Stimulated activated naive CD8-positive, alpha-beta T cell treated with anti-CD3 and anti-CD28 coated beads, Interleukin-15, Interleukin-2, amounts not matched to agents 100 ng/mL and 50 ng/mL, for 24 hours (primary cell): ENCODE measurements around the gene SPRN.
"Not testable (repeated sequence)": the region's sequence is repeated elsewhere in the genome, so short reads cannot be mapped to it uniquely, and the experiment has no call there.

Experiments
- H3K27ac Mint-ChIP-seq: one replicate; pipeline ENCODE4 v1.8.0; 2021; ENCODE audit warnings: mild to moderate bottlenecking, mixed read lengths
- H3K27me3 Mint-ChIP-seq: one replicate; pipeline ENCODE4 v1.8.0; 2021; ENCODE audit warnings: mixed read lengths
- H3K36me3 Mint-ChIP-seq: one replicate; pipeline ENCODE4 v1.8.0; 2021; ENCODE audit warnings: low read depth, mixed read lengths
- H3K4me1 Mint-ChIP-seq: one replicate; pipeline ENCODE4 v1.8.0; 2021; ENCODE audit warnings: low read depth, mixed read lengths
- H3K4me3 Mint-ChIP-seq: one replicate; pipeline ENCODE4 v1.8.0; 2021; ENCODE audit warnings: mild to moderate bottlenecking, mixed read lengths
- H3K9me3 Mint-ChIP-seq: one replicate; pipeline ENCODE4 v1.8.0; 2021; ENCODE audit warnings: mixed read lengths

Gene SPRN, protein sequence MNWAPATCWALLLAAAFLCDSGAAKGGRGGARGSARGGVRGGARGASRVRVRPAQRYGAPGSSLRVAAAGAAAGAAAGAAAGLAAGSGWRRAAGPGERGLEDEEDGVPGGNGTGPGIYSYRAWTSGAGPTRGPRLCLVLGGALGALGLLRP

GRCh38 chr10:133424601-133425000, at the start of gene SPRN:
TSS of gene SPRN (minus strand) at chr10:133424625. CDS start at chr10:133423681, 944 bp downstream.
- H3K27ac Mint-ChIP-seq, H3K36me3 Mint-ChIP-seq, H3K4me1 Mint-ChIP-seq, H3K9me3 Mint-ChIP-seq, H3K27me3 Mint-ChIP-seq: not testable (repeated sequence)
- peak within 1 kb of the TSS; percentile 5 for H3K4me3 Mint-ChIP-seq

DNA sequence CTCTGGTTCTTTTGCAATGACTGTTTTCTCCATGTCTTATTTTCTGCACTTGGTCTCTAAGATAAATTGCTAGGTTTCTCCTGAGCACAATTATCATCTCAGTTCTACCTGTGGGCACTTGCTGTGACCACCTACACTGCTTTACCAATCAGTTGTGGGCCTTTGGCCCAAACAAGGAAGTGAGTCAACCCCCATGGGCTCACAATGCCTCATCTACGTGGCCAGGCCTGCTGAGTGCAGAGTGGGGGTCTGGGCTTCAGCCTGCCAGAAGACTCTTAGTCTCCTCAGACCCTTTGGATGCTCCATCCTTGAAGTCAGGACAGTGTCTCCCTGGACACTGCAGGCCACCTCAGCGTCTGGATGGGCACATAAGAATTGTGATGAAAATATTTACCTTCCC, 49.6 kb upstream of the SPRN start:
- Mint-ChIP-seq H3K36me3 (no peaks in the 10 kb centered on the region), H3K4me3 (no peak overlapping the region), H3K27ac (no peak overlapping the region), H3K4me1 (peaks cover 23% of the 10 kb centered on the region), H3K27me3 (no peaks in the 10 kb centered on the region), H3K9me3 (no peaks in the 10 kb centered on the region)

- H3K4me1 Mint-ChIP-seq: peaks cover 23% of the 10 kb centered on the region
- peaks cover 2% of the 10 kb centered on the region for H3K36me3 Mint-ChIP-seq
- H3K27ac Mint-ChIP-seq: peak overlapping the region; percentile 38
- no peaks in the 10 kb centered on the region for H3K27me3 Mint-ChIP-seq
- no peak overlapping the region for H3K4me3 Mint-ChIP-seq
- no peaks in the 10 kb centered on the region for H3K9me3 Mint-ChIP-seq
These were observed 48.8 kb upstream of the SPRN start for GRCh38 chr10:133473270-133473669.

DNA sequence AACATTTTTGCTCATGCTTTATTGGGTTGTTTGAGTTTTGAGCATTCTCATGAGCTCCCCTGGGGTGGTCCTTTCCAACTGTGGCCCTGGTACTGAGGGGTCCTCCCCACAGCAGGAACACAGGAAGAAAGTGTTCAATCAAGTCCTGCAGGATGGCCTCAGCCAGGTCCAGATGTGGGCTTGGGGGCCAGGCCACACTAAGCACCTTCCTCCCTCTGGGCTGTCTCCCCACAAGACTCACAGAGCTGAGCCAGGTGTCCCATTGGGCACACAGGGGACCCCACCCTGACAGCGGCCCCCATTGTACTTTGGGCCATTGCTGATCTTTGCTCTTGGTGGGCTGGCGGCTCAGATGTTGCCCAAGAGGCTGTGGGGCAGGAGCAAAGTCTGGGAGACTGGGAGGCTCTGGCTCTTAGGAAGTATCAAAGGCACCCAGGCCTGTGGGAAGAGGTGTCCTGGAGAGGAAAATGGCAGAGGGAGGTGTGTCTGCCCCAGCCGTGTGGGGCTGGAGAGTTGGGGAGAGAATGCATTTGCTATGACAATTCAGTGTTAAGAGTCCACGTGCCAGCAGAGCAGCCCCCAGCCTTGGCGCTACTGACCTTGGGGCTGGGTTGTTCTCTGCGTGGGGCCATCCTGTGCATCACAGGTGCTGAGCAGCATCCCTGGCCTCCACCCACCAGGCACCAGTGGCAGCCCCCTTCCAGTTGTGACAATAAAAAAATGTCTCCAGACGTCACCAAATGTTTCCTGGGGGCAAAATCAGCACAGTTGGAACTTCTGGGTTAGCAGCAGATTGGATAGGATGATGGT, 47.1 kb upstream of the SPRN start:
- H3K27me3 Mint-ChIP-seq: no peaks in the 10 kb centered on the region

GRCh38 chr10:133469205-133469604, 44.8 kb upstream of the SPRN start:
- not testable (repeated sequence) for H3K27me3 Mint-ChIP-seq, H3K27ac Mint-ChIP-seq, H3K36me3 Mint-ChIP-seq, H3K4me3 Mint-ChIP-seq, H3K9me3 Mint-ChIP-seq, H3K4me1 Mint-ChIP-seq

More for the DNA sequence above, 47.1 kb upstream of the SPRN start:
- Mint-ChIP-seq H3K4me1 (peaks cover 23% of the 10 kb centered on the region), H3K9me3 (no peaks in the 10 kb centered on the region), H3K27ac (no peak overlapping the region), H3K4me3 (no peak overlapping the region), H3K36me3 (peaks cover 6% of the 10 kb centered on the region)

GRCh38 chr10:133467286-133467911, 43.0 kb upstream of the SPRN start:
- Mint-ChIP-seq H3K4me3 (no peak overlapping the region), H3K27ac (no peak overlapping the region), H3K27me3 (no peaks in the 10 kb centered on the region), H3K9me3 (no peaks in the 10 kb centered on the region), H3K4me1 (no peaks in the 10 kb centered on the region), H3K36me3 (peaks cover 6% of the 10 kb centered on the region)

- Mint-ChIP-seq H3K36me3 (peaks cover 6% of the 10 kb centered on the region), H3K27ac (no peak overlapping the region), H3K4me3 (no peak overlapping the region), H3K27me3 (no peaks in the 10 kb centered on the region), H3K9me3 (no peaks in the 10 kb centered on the region), H3K4me1 (no peaks in the 10 kb centered on the region)
These were observed 42.4 kb upstream of the SPRN start for GRCh38 chr10:133466683-133467275.

DNA sequence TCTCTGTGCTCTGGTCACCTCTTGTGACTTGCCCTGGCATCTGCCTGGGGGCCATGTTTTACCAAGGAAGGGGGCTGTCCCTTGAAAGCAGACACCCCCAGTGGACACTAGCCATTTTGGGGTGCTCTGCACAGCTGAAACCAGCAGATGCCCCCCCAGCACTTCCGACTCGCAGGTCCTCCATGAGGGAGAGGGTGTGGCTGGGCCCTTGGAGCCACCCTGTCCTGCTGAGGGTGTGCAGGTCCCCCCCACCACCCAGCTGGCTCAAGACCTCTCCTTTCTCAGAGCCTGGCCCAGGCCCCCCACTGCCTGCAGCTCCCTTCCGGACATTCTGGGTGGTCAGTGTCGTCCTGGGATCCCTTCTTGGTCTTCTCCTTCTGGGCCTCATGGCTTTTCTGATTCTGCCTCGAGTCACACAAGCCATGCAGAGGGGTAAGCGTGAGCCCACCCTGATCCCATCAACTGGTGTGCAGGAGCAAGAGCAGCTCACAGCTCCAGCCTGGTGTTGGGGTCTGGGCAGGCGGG, 41.6 kb upstream of the SPRN start:
- no peaks in the 10 kb centered on the region for H3K4me1 Mint-ChIP-seq
- H3K4me3 Mint-ChIP-seq: no peak overlapping the region
- H3K36me3 Mint-ChIP-seq: peaks cover 6% of the 10 kb centered on the region
- no peak overlapping the region for H3K27ac Mint-ChIP-seq
- no peaks in the 10 kb centered on the region for H3K9me3 Mint-ChIP-seq
- H3K27me3 Mint-ChIP-seq: no peaks in the 10 kb centered on the region

DNA sequence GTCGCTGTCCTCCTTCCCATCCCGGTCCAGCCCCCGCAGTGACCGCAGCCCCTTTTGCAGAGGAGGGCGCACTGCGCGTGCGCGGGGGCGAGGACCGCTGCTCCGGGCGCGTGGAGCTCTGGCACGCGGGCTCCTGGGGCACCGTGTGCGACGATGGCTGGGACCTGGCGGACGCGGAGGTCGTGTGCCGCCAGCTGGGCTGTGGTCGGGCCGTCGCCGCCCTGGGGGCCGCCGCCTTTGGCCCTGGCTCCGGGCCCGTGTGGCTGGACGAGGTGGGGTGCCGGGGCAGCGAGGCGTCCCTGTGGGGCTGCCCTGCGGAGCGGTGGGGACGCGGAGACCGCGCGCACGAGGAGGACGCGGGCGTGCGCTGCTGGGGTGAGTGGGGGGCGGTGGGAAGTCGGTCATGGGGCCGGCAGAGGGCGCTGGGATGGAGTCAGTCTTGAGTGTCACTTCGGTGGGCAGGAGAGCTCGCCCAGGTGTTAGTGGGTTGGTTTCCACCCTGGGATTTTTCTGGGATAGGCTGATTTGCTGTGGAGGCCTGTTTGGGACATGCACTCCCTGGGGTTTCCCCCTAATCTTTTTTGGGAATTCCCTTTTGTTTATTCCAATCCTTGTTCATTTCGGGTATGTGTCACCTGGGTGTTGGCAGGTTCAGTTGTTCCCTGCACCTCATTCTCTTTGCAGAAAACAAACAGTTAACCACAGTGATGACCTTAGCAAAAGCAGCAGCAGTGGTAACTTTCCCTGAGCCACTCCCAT, 40.9 kb upstream of the SPRN start:
- Mint-ChIP-seq H3K4me1 (no peaks in the 10 kb centered on the region), H3K36me3 (peaks cover 6% of the 10 kb centered on the region), H3K9me3 (no peaks in the 10 kb centered on the region), H3K27me3 (no peaks in the 10 kb centered on the region), H3K27ac (no peak overlapping the region), H3K4me3 (no peak overlapping the region)

GRCh38 chr10:133464582-133465031, 40.2 kb upstream of the SPRN start:
- no peaks in the 10 kb centered on the region for H3K27me3 Mint-ChIP-seq
- H3K27ac Mint-ChIP-seq: no peak overlapping the region
- H3K36me3 Mint-ChIP-seq: peaks cover 6% of the 10 kb centered on the region
- H3K9me3 Mint-ChIP-seq: no peaks in the 10 kb centered on the region
- no peak overlapping the region for H3K4me3 Mint-ChIP-seq
- no peaks in the 10 kb centered on the region for H3K4me1 Mint-ChIP-seq

GRCh38 chr10:133462512-133463305, 38.3 kb upstream of the SPRN start:
- H3K4me3 Mint-ChIP-seq: no peak overlapping the region
- no peaks in the 10 kb centered on the region for H3K9me3 Mint-ChIP-seq
- H3K27me3 Mint-ChIP-seq: no peaks in the 10 kb centered on the region
- no peaks in the 10 kb centered on the region for H3K36me3 Mint-ChIP-seq
- H3K27ac Mint-ChIP-seq: no peak overlapping the region
- H3K4me1 Mint-ChIP-seq: no peaks in the 10 kb centered on the region

- Mint-ChIP-seq H3K27ac (no peak overlapping the region), H3K4me1 (no peaks in the 10 kb centered on the region), H3K36me3 (no peaks in the 10 kb centered on the region), H3K4me3 (no peak overlapping the region), H3K9me3 (no peaks in the 10 kb centered on the region), H3K27me3 (no peaks in the 10 kb centered on the region)
These were observed 37.4 kb upstream of the SPRN start for GRCh38 chr10:133461841-133462240.

- Mint-ChIP-seq H3K4me3 (no peak overlapping the region), H3K27ac (no peak overlapping the region), H3K27me3 (no peaks in the 10 kb centered on the region), H3K36me3 (no peaks in the 10 kb centered on the region), H3K4me1 (no peaks in the 10 kb centered on the region), H3K9me3 (no peaks in the 10 kb centered on the region)
These were observed 36.6 kb upstream of the SPRN start for GRCh38 chr10:133461027-133461426.
